H7 (cell line): ENCODE results near the gene GPR119. TPM values are rescaled to one million over a fixed set of nuclear protein-coding genes. Genes with fewer than 3 reads are reported as not detected.
"Not testable (repeated sequence)": the region's sequence is repeated elsewhere in the genome, so short reads cannot be mapped to it uniquely, and the experiment has no call there.

Experiments
- DNase-seq: peaks from one replicate; pipeline ENCODE4 v3.0.0; 2012
- H3K27me3 ChIP-seq: 2 replicates; pipeline ENCODE4 v1.6.0; 2011; ENCODE audit warnings: mild to moderate bottlenecking, low read length; ENCODE audit not compliant: control insufficient read depth, insufficient read depth
- H3K36me3 ChIP-seq: replicated peaks from 2 replicates; pipeline ENCODE4 v1.5.1; 2011; ENCODE audit warnings: low read length; ENCODE audit not compliant: control insufficient read depth, insufficient read depth
- H3K4me3 ChIP-seq: 2 replicates; pipeline ENCODE4 v1.5.1; 2011; ENCODE audit warnings: low read depth, mild to moderate bottlenecking, control low read depth, low read length, moderate library complexity; ENCODE audit not compliant: insufficient read depth
- total RNA-seq: library from RNA; depleted of rRNA; stranded (reverse); fragments of >200 nt; shearing (Covaris generic); gene quantifications from 2 replicates; pipeline ENCODE4 v1.2.3, GENCODE V29; 2014; rRNA removed

The GPR119 gene
- total RNA-seq, 1 experiment from 2014 or later: not detected

DNA sequence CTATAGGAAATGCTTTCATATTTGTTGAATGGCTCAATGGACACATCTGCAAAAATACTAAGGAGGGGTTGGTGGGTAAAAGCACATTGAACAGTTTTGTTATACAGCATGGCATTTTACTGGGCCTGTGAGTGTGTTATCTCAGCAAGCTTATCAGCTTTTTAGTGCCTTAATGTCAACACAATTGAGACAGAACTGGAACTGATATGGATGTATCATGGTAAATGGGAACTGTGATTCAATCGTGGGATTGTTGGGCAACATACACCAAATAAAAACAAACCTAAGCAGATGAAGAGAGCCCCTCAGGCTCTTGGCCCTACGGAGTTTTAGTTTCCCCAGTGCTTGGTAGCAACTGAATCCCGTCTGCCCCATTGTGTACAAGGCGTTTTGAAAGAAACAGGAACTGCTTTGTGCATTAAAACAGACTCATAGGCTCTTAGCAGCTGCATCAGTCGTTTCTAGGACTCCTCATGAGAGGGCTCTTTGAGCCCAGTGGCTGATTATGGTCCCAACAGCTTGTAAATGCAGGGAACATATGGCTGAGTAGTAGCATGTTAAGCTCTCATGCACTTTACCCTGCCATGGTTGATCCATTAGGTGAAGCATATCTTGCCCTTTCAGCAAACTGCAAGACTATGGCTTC lies 7.3 kb downstream of the GPR119 start:
- Histone ChIP-seq H3K4me3 (no peak overlapping the region), H3K36me3 (no peaks in the 10 kb centered on the region), H3K27me3 (no peaks in the 10 kb centered on the region; the same call in 1 of the 2 replicates)
- no peak for DNase-seq

DNA sequence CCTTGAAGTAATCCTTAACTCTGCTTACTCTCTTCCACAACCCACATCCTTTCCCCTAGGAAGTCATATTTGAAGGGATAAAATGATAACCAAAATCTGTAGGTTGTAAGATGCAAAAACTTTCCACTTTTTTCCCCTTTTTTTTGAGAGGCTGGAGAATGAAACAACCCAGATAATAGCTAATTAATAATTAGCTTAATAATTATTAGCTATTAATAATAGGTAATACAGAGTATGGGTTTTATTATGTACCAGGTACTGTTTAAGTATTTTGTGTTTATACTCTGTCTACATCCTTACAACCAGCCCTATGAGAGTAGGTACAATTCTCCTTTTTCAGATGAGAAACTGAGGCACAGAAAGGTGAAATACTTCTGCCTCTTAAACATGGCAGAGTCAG lies 9.4 kb downstream of the GPR119 start:
- Histone ChIP-seq H3K36me3 (no peaks in the 10 kb centered on the region), H3K4me3 (no peak overlapping the region), H3K27me3 (no peaks in the 10 kb centered on the region)
- no peak for DNase-seq

DNA sequence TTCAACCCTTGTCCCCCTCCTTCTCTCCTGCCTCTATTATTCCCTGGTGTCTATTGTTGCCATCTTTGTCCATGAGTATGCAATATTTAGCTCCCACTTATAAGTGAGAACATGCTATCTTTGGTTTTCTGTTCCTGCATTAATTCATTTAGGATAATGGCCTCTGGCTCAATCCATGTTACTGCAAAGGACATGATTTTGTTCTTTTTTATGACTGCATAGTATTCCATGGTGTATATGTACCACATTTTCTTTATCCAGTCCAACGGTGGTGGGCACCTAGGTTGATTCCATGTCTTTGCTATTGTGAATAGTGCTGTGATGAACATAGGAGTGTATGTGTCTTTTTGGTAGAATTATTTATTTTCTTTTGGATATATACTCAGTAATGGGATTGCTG lies 33.4 kb downstream of the GPR119 start:
- H3K4me3 ChIP-seq, DNase-seq: not testable (repeated sequence)

DNA sequence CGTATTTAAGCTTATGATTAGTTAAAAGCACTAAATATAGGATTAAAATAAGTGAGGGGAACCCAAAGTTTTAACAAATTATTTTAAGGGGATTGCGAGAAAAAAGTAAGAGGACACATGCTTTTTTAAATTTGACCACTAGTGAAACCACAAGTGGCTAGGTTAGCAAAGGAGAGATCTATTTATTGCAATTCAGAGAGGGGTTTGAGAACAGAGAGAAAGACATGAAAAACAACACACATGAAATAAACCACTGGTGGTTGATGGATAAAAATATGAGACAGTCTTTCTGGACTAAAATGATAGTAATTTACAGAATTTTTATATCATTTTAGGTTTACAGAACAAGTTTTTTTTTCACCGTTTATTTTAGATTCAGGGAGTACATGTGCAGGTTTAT lies 33.9 kb downstream of the GPR119 start:
- H3K36me3 ChIP-seq: no peaks in the 10 kb centered on the region
- no peak overlapping the region for H3K4me3 ChIP-seq
- no peaks in the 10 kb centered on the region for H3K27me3 ChIP-seq
- no peak for DNase-seq

More for the DNA sequence above, 33.4 kb downstream of the GPR119 start:
- H3K27me3 ChIP-seq, H3K36me3 ChIP-seq: not testable (repeated sequence)

DNA sequence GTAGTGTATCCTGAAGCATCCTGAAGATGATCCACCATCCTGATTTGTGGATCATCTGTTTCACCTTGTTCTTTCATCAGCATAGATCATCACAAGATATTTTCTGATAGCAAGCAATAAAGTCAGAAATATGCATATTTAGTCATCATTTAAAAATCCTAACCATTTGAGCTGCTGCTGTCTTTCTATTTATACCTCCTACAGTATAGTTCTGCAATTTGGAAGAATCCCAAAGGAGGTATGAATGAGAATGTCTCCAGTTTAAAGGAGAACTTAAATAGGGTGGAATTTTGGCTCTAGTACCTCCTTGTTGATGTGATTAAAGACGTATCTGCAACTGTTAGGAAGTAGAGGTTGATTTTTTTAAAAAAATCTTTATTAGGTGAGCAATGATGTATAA lies 38.2 kb downstream of the GPR119 start:
- H3K4me3 ChIP-seq: no peak overlapping the region
- H3K36me3 ChIP-seq: no peaks in the 10 kb centered on the region
- DNase-seq: no peak
- H3K27me3 ChIP-seq: no peaks in the 10 kb centered on the region

DNA sequence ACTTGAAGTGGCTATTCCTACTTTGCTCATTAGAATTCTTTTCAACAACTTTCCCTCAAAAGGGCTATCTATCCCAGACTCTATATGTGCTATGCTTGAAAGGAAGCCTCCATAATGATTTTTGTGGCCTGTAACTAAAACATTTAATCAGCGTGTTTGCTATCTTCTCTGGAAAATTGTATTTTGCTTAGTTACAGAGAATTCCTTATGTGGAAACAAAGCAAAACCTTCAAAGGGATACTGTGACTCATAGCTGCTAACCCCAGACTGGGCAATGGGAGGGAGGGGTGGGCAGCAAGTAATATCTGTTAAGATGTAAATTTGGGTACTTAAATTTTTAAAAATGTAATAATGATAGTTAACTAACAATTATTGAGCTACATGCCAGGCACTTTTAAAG lies 42.1 kb downstream of the GPR119 start:
- Histone ChIP-seq H3K27me3 (no peaks in the 10 kb centered on the region), H3K36me3 (no peaks in the 10 kb centered on the region), H3K4me3 (no peak overlapping the region)
- DNase-seq: no peak

DNA sequence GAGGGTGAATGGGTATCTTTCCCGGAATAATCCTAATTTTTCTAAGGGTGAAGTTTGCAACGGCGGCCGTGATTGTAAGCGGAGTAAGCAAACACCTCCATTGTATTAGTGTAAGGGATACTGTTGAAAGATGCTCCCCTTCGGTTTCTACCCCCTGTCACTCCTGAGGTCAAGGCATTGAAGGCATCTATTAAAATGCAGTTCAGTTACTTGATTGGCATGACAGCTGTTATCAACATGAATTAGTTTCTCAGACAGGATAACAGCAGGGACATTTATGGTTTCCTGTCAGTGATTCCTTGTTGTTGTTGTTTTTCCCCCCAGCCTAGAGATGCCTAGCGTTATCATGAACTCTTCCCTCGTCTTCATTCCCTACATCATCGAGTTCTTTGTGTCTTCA lies 45.2 kb downstream of the GPR119 start:
- no peaks in the 10 kb centered on the region for H3K36me3 ChIP-seq
- H3K4me3 ChIP-seq: peak overlapping the region; percentile 79
- no peak for DNase-seq
- no peaks in the 10 kb centered on the region for H3K27me3 ChIP-seq

DNA sequence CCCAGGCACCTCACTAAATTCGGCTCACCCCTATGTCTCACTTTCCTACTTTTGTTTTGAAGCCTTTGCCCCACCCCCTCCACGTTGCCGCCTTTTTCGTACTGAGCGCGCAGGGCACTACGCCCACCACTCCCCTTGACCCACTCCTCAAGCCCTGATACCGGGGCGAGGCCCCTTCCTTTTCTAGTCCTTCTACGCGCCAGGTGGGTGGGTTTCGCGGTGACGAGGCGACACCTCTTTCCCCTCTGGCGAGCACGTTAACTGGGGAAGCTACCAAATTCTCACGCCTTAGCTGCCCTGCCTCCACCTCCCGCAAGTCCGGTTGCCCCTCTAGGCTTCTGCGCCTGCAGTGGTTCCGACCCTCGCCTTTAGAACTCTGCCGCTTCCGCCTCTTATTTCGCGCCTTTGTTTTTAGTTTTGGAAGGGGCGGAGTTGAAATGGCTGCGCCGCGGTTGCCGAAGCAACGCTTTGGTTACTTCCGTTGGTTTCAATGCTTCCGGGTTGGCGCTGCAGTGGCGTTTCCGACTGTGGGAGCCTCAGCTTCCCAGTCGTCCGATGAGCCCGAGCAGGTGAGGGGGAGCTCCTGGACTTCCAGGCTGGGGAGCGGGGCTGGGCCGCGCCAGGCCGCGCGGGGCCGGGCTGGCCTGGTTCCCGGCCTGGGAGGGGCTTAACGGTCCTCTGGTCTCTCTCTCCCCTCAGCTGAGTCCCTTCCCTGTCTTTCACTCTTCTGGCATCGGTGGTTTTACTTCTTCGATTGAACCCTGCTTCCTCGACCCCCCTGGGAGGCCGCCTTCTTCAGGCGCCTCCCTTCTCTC lies 45.9 kb downstream of the GPR119 start, which contains the start of gene SLC25A14:
Gene SLC25A14, plus strand, starts transcription at position 512 of the 815 bp plus-strand sequence. CDS start 360 bp downstream, outside the sequence.
- Histone ChIP-seq H3K36me3 (no peaks in the 10 kb centered on the region), H3K27me3 (no peaks in the 10 kb centered on the region), H3K4me3 (peak within 1 kb of the TSS; percentile 79)
- DNase-seq: peak; percentile 81

DNA sequence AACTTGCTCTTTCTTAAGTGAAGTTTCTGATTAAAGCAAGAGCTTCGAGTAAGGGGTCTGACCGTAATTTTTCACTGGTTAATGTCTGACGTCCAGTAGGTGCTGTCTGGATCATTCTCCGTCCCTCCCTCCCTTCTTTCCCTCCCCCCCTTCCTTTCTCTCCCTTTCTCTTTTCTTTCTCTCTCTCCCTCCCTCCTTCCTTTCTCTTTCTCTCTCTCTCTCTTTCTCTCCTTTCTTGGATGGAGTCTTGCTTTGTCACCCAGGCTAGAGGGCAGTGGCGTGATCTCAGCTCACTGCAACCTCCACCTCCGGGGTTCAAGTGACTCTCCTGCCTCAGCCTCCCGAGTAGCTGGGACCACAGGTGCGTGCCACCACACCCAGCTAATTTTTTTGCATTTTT lies 46.6 kb downstream of the GPR119 start:
- H3K36me3 ChIP-seq, H3K27me3 ChIP-seq, DNase-seq: not testable (repeated sequence)
- peak overlapping the region; percentile 79; the same call in 1 of the 2 replicates for H3K4me3 ChIP-seq

DNA sequence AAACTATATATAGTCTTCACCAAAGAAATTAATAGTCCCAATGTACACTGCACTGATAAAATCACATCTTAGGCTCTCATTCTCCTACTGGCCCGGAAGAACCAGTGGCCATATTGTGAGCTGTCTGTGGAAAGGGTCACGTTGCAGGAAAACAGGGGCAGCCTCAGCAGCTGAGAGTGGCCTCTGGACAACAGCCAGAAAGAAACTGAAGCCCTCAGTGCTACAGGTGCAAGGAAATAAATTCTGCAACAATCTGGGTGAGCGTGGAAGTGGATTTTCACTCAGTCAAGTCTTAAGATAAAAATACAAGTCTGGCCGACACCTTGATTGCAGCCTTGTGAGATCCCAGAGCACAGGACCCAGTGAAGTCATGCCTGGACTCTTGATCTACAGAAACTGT lies 48.9 kb downstream of the GPR119 start:
- no peak overlapping the region for H3K4me3 ChIP-seq
- no peaks in the 10 kb centered on the region for H3K36me3 ChIP-seq
- no peak for DNase-seq
- H3K27me3 ChIP-seq: no peaks in the 10 kb centered on the region; the same call in 1 of the 2 replicates

Other genes starting within 250 kb of the GPR119 start
- 59.4 and 65.7 TPM in 2 replicates for gene AIFM1, start 219.8 kb downstream of the GPR119 start, total RNA-seq
- 0.81 TPM in 1 of 2 replicates, not detected in the other for gene RAB33A, start 213.7 kb downstream of the GPR119 start, total RNA-seq
- gene ZNF280C, start 116.8 kb downstream of the GPR119 start, total RNA-seq: 52.7 and 65.0 TPM in 2 replicates
- gene SLC25A14, start 45.8 kb downstream of the GPR119 start, total RNA-seq: 24.9 and 27.8 TPM in 2 replicates
- 42.8 and 62.9 TPM in 2 replicates for gene RBMX2, start 16.3 kb upstream of the GPR119 start, total RNA-seq